ENCODE measurements around the gene FAM118A. TPM values are rescaled to one million over a fixed set of nuclear protein-coding genes. Genes with fewer than 3 reads are reported as not detected.
"Not testable (repeated sequence)": the region's sequence is repeated elsewhere in the genome, so short reads cannot be mapped to it uniquely, and the experiment has no call there.

Gene FAM118A
- polyA plus RNA-seq, 2 donors = 15.4 to 44.4 TPM

DNA sequence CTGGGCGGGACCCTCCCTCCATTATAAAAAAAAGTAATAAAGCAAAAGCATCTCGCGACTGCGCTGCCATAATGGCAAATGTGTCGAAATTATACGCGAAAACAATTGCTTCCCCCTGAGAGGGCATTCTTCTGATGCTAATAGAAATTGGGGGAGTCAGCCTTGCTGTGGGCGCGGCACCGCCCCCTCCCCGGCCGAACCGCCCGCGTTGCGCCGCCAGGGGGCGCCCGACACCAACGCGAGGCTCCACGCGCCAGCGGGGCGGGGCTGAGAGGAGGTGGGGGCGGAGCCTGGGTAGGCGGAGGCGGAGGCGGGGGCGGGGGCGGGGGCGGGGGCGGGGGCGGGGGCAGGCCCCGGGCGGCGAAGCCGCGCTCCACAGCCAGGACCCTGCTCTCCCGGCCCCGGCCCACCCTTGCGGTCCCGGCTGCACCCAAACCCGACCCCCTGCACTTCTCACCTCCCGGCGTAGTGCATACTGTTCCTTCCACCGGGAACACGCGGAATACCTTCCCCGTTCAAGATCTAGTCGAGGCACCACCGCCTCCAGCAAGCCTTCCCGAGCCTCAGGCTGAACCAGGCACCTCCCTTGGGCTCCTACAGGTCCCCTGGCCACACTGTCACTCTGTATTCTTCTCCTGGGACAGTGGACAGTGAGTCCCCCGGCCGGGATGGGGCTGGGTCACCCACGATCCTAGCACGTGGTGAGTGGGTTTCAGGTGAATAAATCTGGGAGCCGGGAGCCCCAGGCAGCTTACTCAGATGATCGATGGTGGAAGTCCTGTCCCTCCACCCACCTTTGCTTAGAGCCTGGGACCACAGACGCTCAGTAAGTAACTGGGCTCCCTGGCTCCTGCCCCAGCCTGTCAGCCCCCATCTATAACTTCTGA is 40.5 kb upstream of the FAM118A start:
- Histone ChIP-seq H3K4me3 (ENCODE audit: low read depth in 1 of 2, low read length in 2 of 2) (peak overlapping the region; percentile 58 to 61), H3K36me3 (ENCODE audit: control insufficient read depth in 2 of 2, insufficient read depth in 2 of 2, low read length in 1 of 2) (no peaks in the 10 kb centered on the region), H3K27ac (ENCODE audit: low read depth in 2 of 2, low read length in 1 of 2) (peak overlapping the region in 1 of 2 donors; percentile 42), H3K4me1 (ENCODE audit: control insufficient read depth in 2 of 2, insufficient read depth in 2 of 2, low read length in 1 of 2) (peaks cover 3 to 9% of the 10 kb centered on the region in 2 donors), H3K27me3 (ENCODE audit: control insufficient read depth in 1 of 2, insufficient read depth in 2 of 2, low read length in 2 of 2) (no peaks in the 10 kb centered on the region), H3K9me3 (ENCODE audit: control insufficient read depth in 2 of 2, insufficient read depth in 1 of 2, low read depth in 1 of 2, low read length in 1 of 2) (no peaks in the 10 kb centered on the region)
- 2 to 3% methylated on average over 36 to 53 of the region's 60 CpGs for WGBS, 2 donors

DNA sequence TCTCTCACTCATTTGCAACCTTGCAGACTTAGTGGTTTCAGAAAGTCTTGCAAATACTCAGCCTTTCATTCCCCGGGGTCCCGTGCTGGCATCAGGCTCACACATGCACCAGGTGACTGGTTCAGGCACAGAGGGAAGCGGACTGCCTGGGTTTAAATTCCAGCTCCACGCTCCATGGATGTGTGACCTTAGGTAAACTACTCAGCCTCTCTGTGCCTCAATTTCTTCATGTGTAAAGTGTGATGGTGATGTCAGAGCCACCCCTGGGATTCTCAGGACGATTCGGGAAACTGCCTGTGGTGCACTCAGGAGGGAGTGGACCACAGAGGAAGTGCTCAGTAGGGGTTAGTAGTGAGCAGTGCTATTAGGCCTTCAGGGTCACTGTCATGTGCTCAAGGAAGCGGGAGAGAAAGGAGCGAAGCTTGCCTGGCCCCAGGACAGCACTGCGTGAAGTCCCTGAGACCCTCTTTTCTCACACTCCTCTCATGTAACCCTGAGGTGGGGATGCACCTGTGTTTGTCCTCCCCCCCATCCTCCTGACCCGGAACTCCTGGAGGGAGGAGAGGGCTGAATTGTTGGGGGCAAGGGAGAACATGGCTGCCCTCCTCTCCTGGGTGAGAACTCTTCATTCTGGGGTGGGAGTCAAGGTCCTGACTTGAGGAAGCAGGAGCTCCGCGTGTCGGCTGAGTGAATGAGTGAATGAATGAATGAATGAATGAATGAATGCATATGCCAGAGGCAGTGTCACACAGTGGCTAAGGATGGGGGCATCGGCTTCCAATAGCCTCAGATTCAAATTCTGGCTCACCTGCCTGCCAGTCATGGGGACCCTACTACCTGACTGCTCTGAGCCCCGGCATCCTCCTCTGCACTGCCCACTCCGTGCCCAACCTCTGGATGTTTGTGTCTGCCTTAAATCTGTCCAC is 39.4 kb upstream of the FAM118A start:
- no peaks in the 10 kb centered on the region for H3K27me3 ChIP-seq (ENCODE audit: control insufficient read depth in 1 of 2, insufficient read depth in 2 of 2, low read length in 2 of 2)
- H3K27ac ChIP-seq (ENCODE audit: low read depth in 2 of 2, low read length in 1 of 2) = peak overlapping the region in 1 of 2 donors; percentile 16
- H3K4me1 ChIP-seq (ENCODE audit: control insufficient read depth in 2 of 2, insufficient read depth in 2 of 2, low read length in 1 of 2) = peaks cover 3 to 9% of the 10 kb centered on the region in 2 donors

DNA sequence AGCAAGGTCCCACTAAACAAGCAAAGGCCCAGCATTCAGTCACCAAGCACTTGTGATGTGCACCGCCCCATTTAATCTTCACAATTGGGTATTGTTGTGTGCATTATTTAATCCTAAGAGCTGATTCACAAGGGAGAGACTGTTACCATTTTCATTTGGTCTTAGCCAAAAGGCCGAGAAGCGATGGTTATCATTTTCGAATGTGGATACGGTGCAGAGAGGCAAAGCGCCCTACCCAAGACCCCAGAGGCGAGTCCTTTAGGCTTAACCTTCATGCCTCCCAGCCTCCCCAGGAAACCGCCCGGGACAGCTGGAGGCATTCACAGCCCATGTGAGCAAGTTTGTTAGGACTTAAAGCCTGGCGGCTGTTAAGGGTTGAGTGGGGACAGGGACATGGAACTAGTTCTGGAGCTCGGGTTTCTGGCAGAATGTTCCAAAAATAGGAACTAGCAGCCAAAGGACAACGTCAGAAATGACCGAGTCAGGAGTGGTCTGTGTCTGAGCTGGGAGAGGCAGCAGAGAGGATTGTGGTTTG is 38.0 kb upstream of the FAM118A start:
- Histone ChIP-seq H3K9me3 (ENCODE audit: control insufficient read depth in 2 of 2, insufficient read depth in 1 of 2, low read depth in 1 of 2, low read length in 1 of 2) (no peaks in the 10 kb centered on the region), H3K36me3 (ENCODE audit: control insufficient read depth in 2 of 2, insufficient read depth in 2 of 2, low read length in 1 of 2) (no peaks in the 10 kb centered on the region), H3K27ac (ENCODE audit: low read depth in 2 of 2, low read length in 1 of 2) (peak overlapping the region; percentile 58 to 82), H3K4me1 (ENCODE audit: control insufficient read depth in 2 of 2, insufficient read depth in 2 of 2, low read length in 1 of 2) (peaks cover 3 to 9% of the 10 kb centered on the region in 2 donors), H3K27me3 (ENCODE audit: control insufficient read depth in 1 of 2, insufficient read depth in 2 of 2, low read length in 2 of 2) (no peaks in the 10 kb centered on the region), H3K4me3 (ENCODE audit: low read depth in 1 of 2, low read length in 2 of 2) (no peak overlapping the region)
- WGBS, 2 donors = 48 to 57% methylated on average over 13 of the region's 13 CpGs

More for the DNA sequence above, 39.4 kb upstream of the FAM118A start:
- Histone ChIP-seq H3K36me3 (ENCODE audit: control insufficient read depth in 2 of 2, insufficient read depth in 2 of 2, low read length in 1 of 2) (no peaks in the 10 kb centered on the region), H3K4me3 (ENCODE audit: low read depth in 1 of 2, low read length in 2 of 2) (no peak overlapping the region), H3K9me3 (ENCODE audit: control insufficient read depth in 2 of 2, insufficient read depth in 1 of 2, low read depth in 1 of 2, low read length in 1 of 2) (no peaks in the 10 kb centered on the region)
- 83 to 85% methylated on average over 16 of the region's 16 CpGs for WGBS, 2 donors

DNA sequence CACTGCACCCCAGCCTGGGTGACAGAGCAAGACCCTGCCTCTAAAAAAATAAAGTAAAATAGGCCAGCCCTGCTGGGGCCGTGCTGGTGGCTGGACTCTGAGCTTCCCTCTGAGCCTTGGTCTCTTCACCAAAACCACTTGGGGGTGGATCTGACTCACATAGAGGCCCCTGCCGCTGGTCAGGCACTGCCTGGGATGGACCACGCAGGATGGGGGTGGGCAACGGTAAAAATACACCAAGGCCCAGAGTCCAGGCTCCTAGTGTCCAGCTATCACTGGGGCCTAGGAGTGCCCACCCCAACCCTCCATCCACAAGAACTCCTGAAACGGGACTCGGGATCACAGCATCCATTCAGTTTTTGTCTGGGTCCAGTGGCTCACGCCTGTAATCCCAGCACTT is 37.2 kb upstream of the FAM118A start:
- H3K27ac ChIP-seq (ENCODE audit: low read depth in 2 of 2, low read length in 1 of 2) = peak overlapping the region; percentile 58 to 82
- WGBS, 2 donors = 87 to 89% methylated on average over 7 of the region's 7 CpGs

DNA sequence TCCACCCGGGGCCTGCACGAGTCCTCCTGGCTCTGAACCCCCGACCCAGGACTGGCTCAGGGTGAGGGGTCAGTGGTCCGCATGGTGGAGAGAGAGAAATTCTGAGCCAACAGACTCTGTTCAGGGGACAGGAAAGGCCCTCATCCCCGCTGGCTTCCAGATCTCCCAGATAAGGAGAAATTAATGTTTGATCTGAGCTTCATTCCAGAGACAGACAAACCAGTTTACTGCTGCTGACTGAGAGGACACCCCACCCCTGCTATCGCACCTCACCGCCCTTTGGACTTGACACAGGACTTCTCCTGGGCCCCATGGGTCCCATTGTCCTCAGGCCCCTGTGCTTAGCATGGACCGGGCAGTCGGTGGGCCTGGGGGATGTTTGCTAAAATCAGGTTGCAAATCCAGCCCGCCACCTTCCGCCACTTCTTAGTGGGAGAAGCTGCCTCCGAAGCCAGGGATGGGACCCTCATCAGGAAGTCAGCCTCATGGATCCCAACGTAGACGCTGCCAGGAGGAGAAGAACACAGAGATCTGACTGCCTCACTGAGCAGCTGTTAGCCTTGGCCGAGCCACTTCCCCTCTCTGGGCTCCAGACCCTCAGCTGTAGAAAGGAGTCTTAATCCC is 36.2 kb upstream of the FAM118A start:
- Histone ChIP-seq H3K27me3 (ENCODE audit: control insufficient read depth in 1 of 2, insufficient read depth in 2 of 2, low read length in 2 of 2) (no peaks in the 10 kb centered on the region), H3K9me3 (ENCODE audit: control insufficient read depth in 2 of 2, insufficient read depth in 1 of 2, low read depth in 1 of 2, low read length in 1 of 2) (no peaks in the 10 kb centered on the region), H3K36me3 (ENCODE audit: control insufficient read depth in 2 of 2, insufficient read depth in 2 of 2, low read length in 1 of 2) (no peaks in the 10 kb centered on the region), H3K27ac (ENCODE audit: low read depth in 2 of 2, low read length in 1 of 2) (peak overlapping the region in 1 of 2 donors; percentile 7), H3K4me3 (ENCODE audit: low read depth in 1 of 2, low read length in 2 of 2) (no peak overlapping the region), H3K4me1 (ENCODE audit: control insufficient read depth in 2 of 2, insufficient read depth in 2 of 2, low read length in 1 of 2) (peaks cover 3 to 8% of the 10 kb centered on the region in 2 donors)
- WGBS, 2 donors = 76 to 86% methylated on average over 15 of the region's 15 CpGs

More for the DNA sequence above, 37.2 kb upstream of the FAM118A start:
- no peak overlapping the region for H3K4me3 ChIP-seq (ENCODE audit: low read depth in 1 of 2, low read length in 2 of 2)
- H3K27me3 ChIP-seq (ENCODE audit: control insufficient read depth in 1 of 2, insufficient read depth in 2 of 2, low read length in 2 of 2) = no peaks in the 10 kb centered on the region
- H3K9me3 ChIP-seq (ENCODE audit: control insufficient read depth in 2 of 2, insufficient read depth in 1 of 2, low read depth in 1 of 2, low read length in 1 of 2) = no peaks in the 10 kb centered on the region
- H3K36me3 ChIP-seq (ENCODE audit: control insufficient read depth in 2 of 2, insufficient read depth in 2 of 2, low read length in 1 of 2) = no peaks in the 10 kb centered on the region
- peaks cover 3 to 9% of the 10 kb centered on the region in 2 donors for H3K4me1 ChIP-seq (ENCODE audit: control insufficient read depth in 2 of 2, insufficient read depth in 2 of 2, low read length in 1 of 2)

DNA sequence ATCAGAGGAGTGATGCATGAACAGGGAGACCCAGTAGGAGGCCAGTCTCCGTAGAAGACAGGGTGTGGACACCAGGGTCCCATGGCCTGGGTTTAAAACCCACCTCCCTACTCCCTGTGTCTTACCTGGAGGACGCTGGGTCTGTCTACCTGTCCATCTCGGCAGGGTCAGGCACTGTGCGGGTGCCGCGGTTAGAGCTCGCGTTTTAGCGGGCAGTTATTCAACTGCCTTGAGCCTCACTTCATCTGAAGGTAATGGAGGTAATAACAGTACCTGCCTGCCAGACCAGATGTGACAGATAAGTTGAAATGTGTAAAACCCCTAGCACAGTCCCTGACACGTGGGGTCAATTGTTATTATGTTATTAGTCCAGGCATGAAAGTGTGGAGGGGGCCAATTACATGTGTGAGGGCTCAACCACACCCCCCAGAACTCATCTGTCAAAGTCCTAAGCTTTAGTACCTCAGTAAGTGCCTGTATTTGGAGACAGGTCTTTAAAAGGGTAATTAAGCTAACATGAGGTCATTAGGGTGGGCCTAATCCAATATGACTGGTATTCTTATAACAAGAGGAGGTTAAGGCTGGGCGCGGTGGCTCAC is 33.1 kb upstream of the FAM118A start:
- Histone ChIP-seq H3K4me1 (ENCODE audit: control insufficient read depth in 2 of 2, insufficient read depth in 2 of 2, low read length in 1 of 2) (peaks cover 0 to 3% of the 10 kb centered on the region in 2 donors), H3K4me3 (ENCODE audit: low read depth in 1 of 2, low read length in 2 of 2) (no peak overlapping the region), H3K27ac (ENCODE audit: low read depth in 2 of 2, low read length in 1 of 2) (no peak overlapping the region), H3K9me3 (ENCODE audit: control insufficient read depth in 2 of 2, insufficient read depth in 1 of 2, low read depth in 1 of 2, low read length in 1 of 2) (no peaks in the 10 kb centered on the region), H3K36me3 (ENCODE audit: control insufficient read depth in 2 of 2, insufficient read depth in 2 of 2, low read length in 1 of 2) (no peaks in the 10 kb centered on the region), H3K27me3 (ENCODE audit: control insufficient read depth in 1 of 2, insufficient read depth in 2 of 2, low read length in 2 of 2) (no peaks in the 10 kb centered on the region)
- 86 to 89% methylated on average over 12 of the region's 12 CpGs for WGBS, 2 donors

DNA sequence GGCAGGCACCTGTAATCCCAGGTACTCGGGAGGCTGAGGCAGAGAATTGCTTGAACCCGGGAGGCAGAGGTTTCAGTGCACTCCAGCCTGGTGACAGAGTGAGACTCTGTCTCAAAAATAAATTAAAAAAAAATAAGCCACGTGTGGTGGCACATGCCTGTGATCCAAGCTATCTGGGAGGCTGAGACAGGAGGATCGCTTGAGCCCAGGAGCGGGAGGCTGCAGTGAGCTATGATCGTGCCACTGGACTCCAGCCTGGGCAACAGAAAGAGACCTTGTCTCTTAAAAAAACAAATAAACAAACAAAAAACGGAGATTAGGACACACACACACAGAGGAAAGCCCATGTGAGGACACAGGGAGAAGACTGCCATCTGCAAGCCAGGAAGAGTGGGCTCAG is 32.0 kb upstream of the FAM118A start:
- H3K27me3 ChIP-seq (ENCODE audit: control insufficient read depth in 1 of 2, insufficient read depth in 2 of 2, low read length in 2 of 2); H3K36me3 ChIP-seq (ENCODE audit: control insufficient read depth in 2 of 2, insufficient read depth in 2 of 2, low read length in 1 of 2); H3K4me1 ChIP-seq (ENCODE audit: control insufficient read depth in 2 of 2, insufficient read depth in 2 of 2, low read length in 1 of 2); H3K27ac ChIP-seq (ENCODE audit: low read depth in 2 of 2, low read length in 1 of 2); H3K9me3 ChIP-seq (ENCODE audit: control insufficient read depth in 2 of 2, insufficient read depth in 1 of 2, low read depth in 1 of 2, low read length in 1 of 2); H3K4me3 ChIP-seq (ENCODE audit: low read depth in 1 of 2, low read length in 2 of 2): not testable (repeated sequence)
- 84 to 87% methylated on average over 7 of the region's 7 CpGs for WGBS, 2 donors

DNA sequence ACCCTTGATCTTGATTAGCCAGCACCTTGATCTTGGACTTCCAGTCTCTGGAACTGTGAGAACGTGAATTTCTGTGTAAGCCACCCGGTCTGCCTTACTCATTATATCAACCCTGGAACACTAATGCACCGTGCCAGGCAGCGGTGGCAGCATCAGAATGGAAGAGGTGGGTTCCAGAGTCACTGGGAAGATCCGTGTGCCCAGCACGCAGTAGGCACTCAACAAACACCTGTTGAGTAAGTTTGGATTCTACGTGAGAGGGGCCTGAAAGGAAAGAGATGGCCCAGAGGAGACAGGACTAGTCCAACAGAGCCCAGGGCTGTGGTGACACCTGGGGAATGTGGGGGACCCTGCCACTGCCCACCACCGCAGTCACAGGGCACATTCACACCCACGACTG is 31.6 kb upstream of the FAM118A start:
- H3K27ac ChIP-seq (ENCODE audit: low read depth in 2 of 2, low read length in 1 of 2) = no peak overlapping the region

DNA sequence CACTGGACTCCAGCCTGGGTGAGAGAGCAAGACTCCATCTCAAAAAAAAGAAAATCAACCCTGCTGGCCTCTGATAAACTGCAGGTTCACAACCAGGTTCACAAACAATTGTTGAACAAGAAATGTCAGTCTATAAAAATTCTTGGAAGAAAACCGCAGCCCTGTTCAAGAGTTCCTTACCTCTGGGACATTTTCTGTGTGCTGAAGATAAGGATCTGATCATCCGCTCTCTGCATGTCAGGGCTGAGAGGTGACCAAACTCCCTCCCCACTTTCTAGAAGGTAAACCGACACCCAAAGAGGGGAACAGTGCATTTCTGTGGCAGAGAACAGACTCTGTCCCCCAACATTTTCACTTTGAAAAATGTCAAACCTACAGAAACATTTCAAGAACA is 29.1 kb upstream of the FAM118A start:
- H3K27ac ChIP-seq (ENCODE audit: low read depth in 2 of 2, low read length in 1 of 2) = peak overlapping the region in 1 of 2 donors; percentile 32
- no peak overlapping the region for H3K4me3 ChIP-seq (ENCODE audit: low read depth in 1 of 2, low read length in 2 of 2)
- H3K4me1 ChIP-seq (ENCODE audit: control insufficient read depth in 2 of 2, insufficient read depth in 2 of 2, low read length in 1 of 2) = peaks cover 2 to 5% of the 10 kb centered on the region in 2 donors
- no peaks in the 10 kb centered on the region for H3K9me3 ChIP-seq (ENCODE audit: control insufficient read depth in 2 of 2, insufficient read depth in 1 of 2, low read depth in 1 of 2, low read length in 1 of 2)
- no peaks in the 10 kb centered on the region for H3K36me3 ChIP-seq (ENCODE audit: control insufficient read depth in 2 of 2, insufficient read depth in 2 of 2, low read length in 1 of 2)
- H3K27me3 ChIP-seq (ENCODE audit: control insufficient read depth in 1 of 2, insufficient read depth in 2 of 2, low read length in 2 of 2) = no peaks in the 10 kb centered on the region
- 96% methylated on average over 3 of the region's 3 CpGs for WGBS, 2 donors

More for the DNA sequence above, 31.6 kb upstream of the FAM118A start:
- Histone ChIP-seq H3K27me3 (ENCODE audit: control insufficient read depth in 1 of 2, insufficient read depth in 2 of 2, low read length in 2 of 2) (no peaks in the 10 kb centered on the region), H3K4me1 (ENCODE audit: control insufficient read depth in 2 of 2, insufficient read depth in 2 of 2, low read length in 1 of 2) (no peaks in the 10 kb centered on the region), H3K9me3 (ENCODE audit: control insufficient read depth in 2 of 2, insufficient read depth in 1 of 2, low read depth in 1 of 2, low read length in 1 of 2) (no peaks in the 10 kb centered on the region), H3K36me3 (ENCODE audit: control insufficient read depth in 2 of 2, insufficient read depth in 2 of 2, low read length in 1 of 2) (no peaks in the 10 kb centered on the region), H3K4me3 (ENCODE audit: low read depth in 1 of 2, low read length in 2 of 2) (no peak overlapping the region)
- WGBS, 2 donors = 85 to 89% methylated on average over 9 of the region's 9 CpGs
